ENCODE results near the gene DDIT3.
"Not testable (repeated sequence)": the region's sequence is repeated elsewhere in the genome, so short reads cannot be mapped to it uniquely, and the experiment has no call there.

The DDIT3 gene

GRCh38 chr12:57500213-57500612, 20.1 kb downstream of the DDIT3 start:
- intact Hi-C loops (cut with DNase I; ENCODE audit: low total_unique reads), result no loop called here
- TF ChIP-seq CTCF (IDR thresholded peaks at IDR 0.05), result no peak
- Histone ChIP-seq H3K4me1 (no peaks in the 10 kb centered on the region), H3K27ac (no peak overlapping the region), H3K4me3 (no peak overlapping the region), H3K36me3 (peaks cover 70 to 94% (median 85%) of the 10 kb centered on the region in 3 donors), H3K27me3 (no peaks in the 10 kb centered on the region), H3K9me3 (no peaks in the 10 kb centered on the region)
- no peak for DNase-seq

GRCh38 chr12:57498571-57498970, 21.7 kb downstream of the DDIT3 start:
- TF ChIP-seq CTCF (IDR thresholded peaks at IDR 0.05), result no peak
- no peak for DNase-seq
- Histone ChIP-seq H3K36me3 (peaks cover 58 to 82% (median 79%) of the 10 kb centered on the region in 3 donors), H3K4me3 (no peak overlapping the region), H3K27ac (no peak overlapping the region), H3K27me3 (no peaks in the 10 kb centered on the region), H3K4me1 (no peaks in the 10 kb centered on the region), H3K9me3 (no peaks in the 10 kb centered on the region)
- intact Hi-C loops (cut with DNase I; ENCODE audit: low total_unique reads), result no loop called here

GRCh38 chr12:57498132-57498502, 22.2 kb downstream of the DDIT3 start:
- TF ChIP-seq CTCF (IDR thresholded peaks at IDR 0.05), result no peak
- intact Hi-C loops (cut with DNase I; ENCODE audit: low total_unique reads), result no loop called here
- H3K4me1 ChIP-seq, result no peaks in the 10 kb centered on the region
- no peak overlapping the region for H3K27ac ChIP-seq
- no peak for DNase-seq
- H3K4me3 ChIP-seq, result no peak overlapping the region
- no peaks in the 10 kb centered on the region for H3K9me3 ChIP-seq
- H3K27me3 ChIP-seq, result no peaks in the 10 kb centered on the region
- H3K36me3 ChIP-seq, result peaks cover 53 to 78% (median 74%) of the 10 kb centered on the region in 3 donors

GRCh38 chr12:57497223-57498131, 22.8 kb downstream of the DDIT3 start:
- no peaks in the 10 kb centered on the region for H3K4me1 ChIP-seq
- no peak for TF ChIP-seq CTCF (IDR thresholded peaks at IDR 0.05)
- no peaks in the 10 kb centered on the region for H3K9me3 ChIP-seq
- H3K36me3 ChIP-seq, result peaks cover 53 to 76% (median 74%) of the 10 kb centered on the region in 3 donors
- no peak overlapping the region for H3K27ac ChIP-seq
- intact Hi-C loops (cut with DNase I; ENCODE audit: low total_unique reads), result no loop called here
- H3K4me3 ChIP-seq, result no peak overlapping the region
- H3K27me3 ChIP-seq, result no peaks in the 10 kb centered on the region
- no peak for DNase-seq

GRCh38 chr12:57496822-57497221, 23.5 kb downstream of the DDIT3 start:
- intact Hi-C loops (cut with DNase I; ENCODE audit: low total_unique reads), result no loop called here
- Histone ChIP-seq H3K27me3 (no peaks in the 10 kb centered on the region), H3K4me3 (no peak overlapping the region), H3K36me3 (peaks cover 51 to 76% (median 73%) of the 10 kb centered on the region in 3 donors), H3K9me3 (no peaks in the 10 kb centered on the region), H3K4me1 (no peaks in the 10 kb centered on the region), H3K27ac (no peak overlapping the region)
- no peak for DNase-seq
- no peak for TF ChIP-seq CTCF (IDR thresholded peaks at IDR 0.05)

GRCh38 chr12:57495051-57495701, 25.1 kb downstream of the DDIT3 start:
- H3K4me3 ChIP-seq; DNase-seq; H3K9me3 ChIP-seq; H3K27me3 ChIP-seq; H3K27ac ChIP-seq; H3K4me1 ChIP-seq; intact Hi-C loops (cut with DNase I; ENCODE audit: low total_unique reads): not testable (repeated sequence)
- H3K36me3 ChIP-seq, result peaks cover 50 to 76% (median 72%) of the 10 kb centered on the region in 3 donors

Data from tibial artery (tissue), 4 donors.